CD14-positive monocyte (primary cell): Measurements from ENCODE around the gene GASK1A. TPM values are rescaled to one million over a fixed set of nuclear protein-coding genes. Genes with fewer than 3 reads are reported as not detected.

Source experiments
- DNase-seq, 3 donors: peaks; one replicate each; pipeline ENCODE4 v3.0.0-alpha.2; 2011 to 2022
- H2AFZ ChIP-seq: 2 replicates; pipeline ENCODE4 v1.6.0; 2012; ENCODE audit warnings: mild to moderate bottlenecking, low read depth, low read length, inconsistent platforms; ENCODE audit not compliant: insufficient read depth, poor library complexity, severe bottlenecking
- H3K27ac ChIP-seq, 2 donors: 1 replicate in 1 of 2; 2 replicates in 1 of 2; pipeline ENCODE4 v1.5.1; 2012 to 2013; ENCODE audit warnings: low read length in 2 of 2, control low read depth in 1 of 2, inconsistent platforms in 1 of 2, low read depth in 1 of 2, mild to moderate bottlenecking in 1 of 2
- H3K27me3 ChIP-seq, 2 donors: one replicate each; pipeline versions ENCODE4 v1.6.0 to v1.6.1; 2011 to 2013; ENCODE audit warnings: low read length in 2 of 2; ENCODE audit not compliant: control insufficient read depth in 2 of 2, insufficient read depth in 2 of 2
- H3K36me3 ChIP-seq, 2 donors: replicated peaks in 1 of 2; 1 replicate in 1 of 2; 2 replicates in 1 of 2; pipeline versions ENCODE4 v1.5.1 to v1.6.1; 2012 to 2013; ENCODE audit warnings: low read length in 2 of 2, control low read depth in 1 of 2, inconsistent platforms in 1 of 2, mild to moderate bottlenecking in 1 of 2; ENCODE audit not compliant: insufficient read depth in 2 of 2, control insufficient read depth in 1 of 2
- H3K4me1 ChIP-seq, 2 donors: 1 replicate in 1 of 2; 2 replicates in 1 of 2; pipeline versions ENCODE4 v1.5.1 to v1.6.1; 2012 to 2013; ENCODE audit warnings: low read length in 2 of 2, control low read depth in 1 of 2, inconsistent platforms in 1 of 2, mild to moderate bottlenecking in 1 of 2, moderate library complexity in 1 of 2; ENCODE audit not compliant: insufficient read depth in 2 of 2, control insufficient read depth in 1 of 2
- H3K4me2 ChIP-seq: replicated peaks from 2 replicates; pipeline ENCODE3; 2012; ENCODE audit warnings: low read length, moderate library complexity, mild to moderate bottlenecking; ENCODE audit not compliant: poor library complexity, severe bottlenecking; ENCODE audit errors: extremely low read depth
- H3K4me3 ChIP-seq, 3 experiments: fragments of 200-600 bp in 1 of 3; sonication (generic) in 1 of 3; replicated peaks in 1 of 3; 1 replicate in 2 of 3; 2 replicates in 1 of 3; pipeline ENCODE4 v1.5.1; 2011 to 2013; ENCODE audit warnings: low read length in 3 of 3, mild to moderate bottlenecking in 3 of 3, control low read depth in 2 of 3, low read depth in 2 of 3, inconsistent platforms in 1 of 3, moderate library complexity in 1 of 3
- H3K79me2 ChIP-seq: 2 replicates; pipeline ENCODE4 v1.6.0; 2012; ENCODE audit warnings: mild to moderate bottlenecking, control low read depth, inconsistent platforms, low read length, moderate library complexity; ENCODE audit not compliant: insufficient read depth
- H3K9ac ChIP-seq: 2 replicates; pipeline ENCODE4 v1.6.0; 2017; ENCODE audit warnings: low read length, mild to moderate bottlenecking; ENCODE audit not compliant: insufficient read depth, poor library complexity, severe bottlenecking
- H3K9me3 ChIP-seq, 2 donors: replicated peaks in 1 of 2; 1 replicate in 1 of 2; 2 replicates in 1 of 2; pipeline versions ENCODE4 v1.5.1 to v1.6.1; 2012 to 2013; ENCODE audit warnings: low read length in 2 of 2, control low read depth in 1 of 2; ENCODE audit not compliant: control insufficient read depth in 1 of 2, insufficient read depth in 1 of 2
- H4K20me1 ChIP-seq: 2 replicates; pipeline ENCODE4 v1.6.0; 2012; ENCODE audit warnings: mild to moderate bottlenecking, low read length, control low read depth, moderate library complexity; ENCODE audit not compliant: insufficient read depth
- H3K27ac Mint-ChIP-seq, 7 donors: one replicate each; pipeline ENCODE4 v1.8.0; 2020; ENCODE audit warnings: mild to moderate bottlenecking in 7 of 7, mixed read lengths in 7 of 7, moderate library complexity in 6 of 7, inconsistent platforms in 2 of 7
- H3K27me3 Mint-ChIP-seq, 3 donors: one replicate each; pipeline ENCODE4 v1.8.0; 2021 to 2022; ENCODE audit warnings: low read depth in 3 of 3, mild to moderate bottlenecking in 3 of 3, mixed read lengths in 3 of 3, moderate library complexity in 3 of 3, inconsistent platforms in 1 of 3
- H3K36me3 Mint-ChIP-seq, 2 donors: one replicate each; pipeline ENCODE4 v1.8.0; 2020; ENCODE audit warnings: mixed read lengths in 2 of 2, inconsistent platforms in 1 of 2, mild to moderate bottlenecking in 1 of 2
- H3K4me1 Mint-ChIP-seq: one replicate; pipeline ENCODE4 v1.8.0; 2020; ENCODE audit warnings: mild to moderate bottlenecking, mixed read lengths
- H3K4me3 Mint-ChIP-seq, 2 donors: one replicate each; pipeline ENCODE4 v1.8.0; 2020; ENCODE audit warnings: mild to moderate bottlenecking in 2 of 2, mixed read lengths in 2 of 2, moderate library complexity in 1 of 2
- H3K9me3 Mint-ChIP-seq, 7 donors: one replicate each; pipeline ENCODE4 v1.8.0; 2020 to 2022; ENCODE audit warnings: mixed read lengths in 7 of 7, mild to moderate bottlenecking in 6 of 7, moderate library complexity in 6 of 7, inconsistent platforms in 2 of 7
- CTCF ChIP-seq: fragments of 200-600 bp; IDR thresholded peaks from one replicate; pipeline ENCODE4 v1.8.0; 2022; ENCODE audit warnings: antibody characterized with exemption, mild to moderate bottlenecking
- WGBS: methylation state at CpG from one replicate; pipeline ENCODE4 v1.1.5; 2013; ENCODE audit warnings: missing lambda C conversion rate; ENCODE audit not compliant: insufficient coverage; 5-methylcytosine and 5-hydroxymethylcytosine counted together
- intact Hi-C, 2 donors: fragments of 100-400 bp; cut with micrococcal nuclease; formaldehyde crosslinking; loops; one replicate each; pipeline versions ENCODE4 v1.15.0 to v1.15.1; 2023
- polyA plus RNA-seq, 3 donors: library from polyadenylated mRNA; depleted of rRNA in 1 of 3; unstranded in 2 of 3; stranded (reverse) in 1 of 3; fragments of 300-500 nt in 2 of 3; fragments of >200 nt in 1 of 3; fragmentation: Illumina TruSeq in 2 of 3; gene quantifications; 1 replicate in 2 of 3; 2 replicates in 1 of 3; pipeline ENCODE4 v1.2.3, GENCODE V29; 2012 to 2021

GASK1A gene
- polyA plus RNA-seq, 3 donors, result 0.13 TPM; not detected in 2

GRCh38 chr3:43025423-43025822 lies 46.3 kb downstream of the GASK1A start:
- no peak for TF ChIP-seq CTCF
- 96% methylated on average over 3 of the region's 5 CpGs for WGBS
- peaks cover 0 to 4% of the 10 kb centered on the region in 2 donors for H3K9me3 ChIP-seq
- H3K4me3 ChIP-seq, result no peak overlapping the region
- no peak overlapping the region for H3K27ac ChIP-seq
- no peak overlapping the region for H3K9ac ChIP-seq
- Mint-ChIP-seq H3K27me3 (peaks cover 0 to 3% (median 2%) of the 10 kb centered on the region in 3 donors), H3K9me3 (peaks cover 0 to 8% (median 0%) of the 10 kb centered on the region in 7 donors), H3K27ac (no peak overlapping the region), H3K4me3 (no peak overlapping the region), H3K4me1 (peaks cover 31% of the 10 kb centered on the region), H3K36me3 (no peaks in the 10 kb centered on the region)
- H2AFZ ChIP-seq, result no peak overlapping the region
- no peak overlapping the region for H3K4me2 ChIP-seq
- no peak for DNase-seq
- peaks cover 0 to 21% of the 10 kb centered on the region in 2 donors for H3K4me1 ChIP-seq
- H3K36me3 ChIP-seq, result no peaks in the 10 kb centered on the region
- no peaks in the 10 kb centered on the region for H4K20me1 ChIP-seq
- no peaks in the 10 kb centered on the region for H3K27me3 ChIP-seq
- H3K79me2 ChIP-seq, result no peaks in the 10 kb centered on the region
- intact Hi-C loops, result no loop called here

DNA sequence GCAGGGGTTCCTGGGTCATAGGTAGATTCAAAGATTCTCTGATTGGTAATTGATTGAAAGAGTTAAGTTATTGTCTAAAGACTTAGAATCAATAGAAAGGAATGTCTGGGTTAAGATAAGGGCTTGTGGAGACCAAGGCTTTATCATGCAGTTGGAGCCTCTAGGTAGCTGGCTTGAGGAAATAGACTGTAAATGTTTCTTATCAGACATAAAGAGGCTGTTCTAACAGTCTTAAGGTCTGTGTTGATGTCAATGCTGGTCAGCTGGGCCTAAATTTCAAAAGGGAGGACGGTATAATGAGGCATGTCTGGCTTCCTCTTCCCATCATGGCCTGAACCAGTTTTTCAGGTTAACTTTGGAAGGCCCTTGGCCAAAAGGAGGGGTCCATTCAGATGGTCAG lies 48.9 kb downstream of the GASK1A start:
- H3K36me3 ChIP-seq, result no peaks in the 10 kb centered on the region
- H3K36me3 Mint-ChIP-seq, result no peaks in the 10 kb centered on the region
- WGBS, result no CpG with 5 or more reads among the region's 1 CpG
- H3K79me2 ChIP-seq, result no peaks in the 10 kb centered on the region
- no peak for DNase-seq
- no peak overlapping the region for H2AFZ ChIP-seq
- no peaks in the 10 kb centered on the region for H4K20me1 ChIP-seq
- H3K9me3 Mint-ChIP-seq, result peaks cover 0 to 6% (median 0%) of the 10 kb centered on the region in 7 donors
- H3K4me1 Mint-ChIP-seq, result peaks cover 47% of the 10 kb centered on the region
- H3K27ac ChIP-seq, result no peak overlapping the region
- TF ChIP-seq CTCF, result no peak
- H3K9me3 ChIP-seq, result no peaks in the 10 kb centered on the region
- no peak overlapping the region for H3K27ac Mint-ChIP-seq
- no peak overlapping the region for H3K9ac ChIP-seq
- no peaks in the 10 kb centered on the region for H3K27me3 ChIP-seq
- intact Hi-C loops, result no loop called here
- peaks cover 8 to 37% of the 10 kb centered on the region in 2 donors for H3K4me1 ChIP-seq
- H3K4me3 ChIP-seq, result no peak overlapping the region
- no peak overlapping the region for H3K4me2 ChIP-seq
- H3K27me3 Mint-ChIP-seq, result peaks cover 0 to 3% (median 2%) of the 10 kb centered on the region in 3 donors
- H3K4me3 Mint-ChIP-seq, result no peak overlapping the region
